Measurements from ENCODE around the gene CFAP97D2. TPM values are rescaled to one million over a fixed set of nuclear protein-coding genes. Genes with fewer than 3 reads are reported as not detected.
A peak's percentile ranks its signal among the peaks of the same experiment; 100 is the strongest.

The CFAP97D2 gene
- total RNA-seq, 1 donor from 2014 or later = not detected

DNA sequence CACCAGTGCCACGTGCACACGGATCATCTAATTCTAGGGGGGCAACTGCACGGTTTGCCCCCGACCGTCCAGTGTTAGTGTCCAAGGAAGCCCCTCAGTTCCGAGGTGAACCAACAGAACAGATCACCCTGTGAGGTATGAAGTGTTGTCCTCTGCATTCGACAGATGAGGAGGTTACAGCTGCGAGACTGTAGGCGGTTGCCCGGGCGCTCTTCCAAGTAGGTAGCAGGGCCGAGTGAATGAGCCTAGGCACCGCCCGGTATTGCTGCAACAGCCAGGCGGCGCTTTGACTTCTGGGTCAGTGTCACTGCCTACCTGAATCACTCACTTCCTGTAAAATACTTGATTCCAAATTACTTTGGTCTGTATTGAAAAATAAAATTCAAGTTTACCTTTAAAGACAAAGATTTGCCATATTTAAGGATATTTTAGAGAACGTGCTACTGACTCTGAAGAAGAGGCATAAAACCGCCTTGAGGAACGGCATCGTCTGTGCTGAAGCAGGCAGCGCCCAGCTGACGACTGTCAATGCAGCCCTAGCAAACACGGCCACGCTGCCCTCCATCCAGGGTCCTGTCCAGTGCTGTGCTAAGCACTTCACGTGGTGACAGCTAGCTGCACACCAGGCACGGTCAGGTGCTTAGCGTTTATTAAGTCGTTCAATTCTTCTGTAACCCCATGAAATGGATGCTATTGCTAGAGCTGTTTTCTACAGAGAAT lies 27.3 kb upstream of the CFAP97D2 start:
- intact Hi-C loops (cut with DNase I) = no loop called here
- H3K4me1 ChIP-seq = peaks cover 11% of the 10 kb centered on the region
- H3K27me3 ChIP-seq = no peaks in the 10 kb centered on the region
- TF ChIP-seq, protein P1, sequence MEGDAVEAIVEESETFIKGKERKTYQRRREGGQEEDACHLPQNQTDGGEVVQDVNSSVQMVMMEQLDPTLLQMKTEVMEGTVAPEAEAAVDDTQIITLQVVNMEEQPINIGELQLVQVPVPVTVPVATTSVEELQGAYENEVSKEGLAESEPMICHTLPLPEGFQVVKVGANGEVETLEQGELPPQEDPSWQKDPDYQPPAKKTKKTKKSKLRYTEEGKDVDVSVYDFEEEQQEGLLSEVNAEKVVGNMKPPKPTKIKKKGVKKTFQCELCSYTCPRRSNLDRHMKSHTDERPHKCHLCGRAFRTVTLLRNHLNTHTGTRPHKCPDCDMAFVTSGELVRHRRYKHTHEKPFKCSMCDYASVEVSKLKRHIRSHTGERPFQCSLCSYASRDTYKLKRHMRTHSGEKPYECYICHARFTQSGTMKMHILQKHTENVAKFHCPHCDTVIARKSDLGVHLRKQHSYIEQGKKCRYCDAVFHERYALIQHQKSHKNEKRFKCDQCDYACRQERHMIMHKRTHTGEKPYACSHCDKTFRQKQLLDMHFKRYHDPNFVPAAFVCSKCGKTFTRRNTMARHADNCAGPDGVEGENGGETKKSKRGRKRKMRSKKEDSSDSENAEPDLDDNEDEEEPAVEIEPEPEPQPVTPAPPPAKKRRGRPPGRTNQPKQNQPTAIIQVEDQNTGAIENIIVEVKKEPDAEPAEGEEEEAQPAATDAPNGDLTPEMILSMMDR (IDR thresholded peaks at IDR 0.05) = no peak
- peak in 1 of 2 donors; percentile 73 for TF ChIP-seq POLR2AphosphoS5 (IDR thresholded peaks at IDR 0.05; ENCODE audit: insufficient read depth in 1 of 2, low read depth in 1 of 2)
- H3K4me3 ChIP-seq = no peak overlapping the region
- no peak overlapping the region for H3K27ac ChIP-seq
- H3K9me3 ChIP-seq = no peaks in the 10 kb centered on the region
- no peak for DNase-seq (ENCODE audit: extremely low spot score in 2 of 2)
- no peaks in the 10 kb centered on the region for H3K36me3 ChIP-seq

DNA sequence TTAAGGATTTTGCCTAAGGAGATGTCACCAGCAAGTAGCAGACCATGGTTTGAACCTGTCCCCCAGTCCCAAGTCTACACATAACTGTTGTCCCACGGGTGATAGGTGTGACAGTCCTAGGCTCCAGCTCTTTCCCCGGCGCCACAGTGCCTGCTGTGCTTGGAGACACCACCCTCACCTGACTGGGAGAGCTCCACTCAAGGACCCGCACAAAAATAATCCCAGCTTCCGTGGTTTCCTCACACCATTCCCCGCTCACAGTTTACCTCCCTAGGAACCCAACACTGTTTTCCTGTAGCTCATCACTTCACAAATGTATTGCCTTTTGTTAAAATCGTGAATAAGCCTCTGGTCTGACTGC lies 26.8 kb upstream of the CFAP97D2 start:
- Histone ChIP-seq H3K27me3 (no peaks in the 10 kb centered on the region), H3K27ac (no peak overlapping the region), H3K9me3 (no peaks in the 10 kb centered on the region), H3K4me1 (peaks cover 11% of the 10 kb centered on the region), H3K4me3 (no peak overlapping the region), H3K36me3 (no peaks in the 10 kb centered on the region)
- no peak for DNase-seq (ENCODE audit: extremely low spot score in 2 of 2)
- TF ChIP-seq POLR2A (IDR thresholded peaks at IDR 0.05) = no peak
- TF ChIP-seq, protein P1 (IDR thresholded peaks at IDR 0.05) = no peak
- no peak for TF ChIP-seq POLR2AphosphoS5 (IDR thresholded peaks at IDR 0.05; ENCODE audit: insufficient read depth in 1 of 2, low read depth in 1 of 2)
- intact Hi-C loops (cut with DNase I) = no loop called here

DNA sequence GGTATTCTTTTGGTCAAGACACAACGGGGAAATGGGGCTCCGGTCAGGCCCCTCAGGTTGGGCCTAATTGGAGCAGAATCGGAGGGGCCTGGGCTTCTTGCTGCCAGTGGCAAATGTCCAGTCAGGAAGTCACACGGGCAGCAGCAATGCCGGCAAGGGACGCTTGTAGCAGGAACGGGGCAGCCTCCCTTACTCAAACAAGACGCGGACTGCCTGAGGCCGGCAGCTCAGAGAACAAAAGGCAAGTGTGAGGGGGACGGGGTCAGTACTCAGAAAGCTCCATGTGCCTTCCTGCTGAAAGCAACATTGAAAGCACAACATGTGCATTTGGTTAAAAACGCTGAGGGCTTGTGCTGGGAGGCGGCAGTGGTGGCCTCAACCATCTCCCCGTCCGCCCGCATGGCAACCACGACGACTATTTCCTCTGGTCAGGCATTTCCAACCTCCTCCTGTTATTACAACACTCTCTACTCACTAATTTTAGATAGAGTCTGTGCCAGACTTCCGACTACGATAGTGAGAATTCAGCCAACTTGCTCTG lies 26.2 kb upstream of the CFAP97D2 start:
- Histone ChIP-seq H3K27me3 (no peaks in the 10 kb centered on the region), H3K27ac (no peak overlapping the region), H3K4me1 (peaks cover 11% of the 10 kb centered on the region), H3K36me3 (no peaks in the 10 kb centered on the region), H3K4me3 (no peak overlapping the region), H3K9me3 (no peaks in the 10 kb centered on the region)
- intact Hi-C loops (cut with DNase I) = no loop called here
- TF ChIP-seq POLR2AphosphoS5 (IDR thresholded peaks at IDR 0.05; ENCODE audit: insufficient read depth in 1 of 2, low read depth in 1 of 2) (peak in 1 of 2 donors; percentile 36), POLR2A (IDR thresholded peaks at IDR 0.05) (no peak)
- TF ChIP-seq, protein P1 (IDR thresholded peaks at IDR 0.05) = no peak
- peak in 1 of 2 donors; percentile 56 for DNase-seq (ENCODE audit: extremely low spot score in 2 of 2)

DNA sequence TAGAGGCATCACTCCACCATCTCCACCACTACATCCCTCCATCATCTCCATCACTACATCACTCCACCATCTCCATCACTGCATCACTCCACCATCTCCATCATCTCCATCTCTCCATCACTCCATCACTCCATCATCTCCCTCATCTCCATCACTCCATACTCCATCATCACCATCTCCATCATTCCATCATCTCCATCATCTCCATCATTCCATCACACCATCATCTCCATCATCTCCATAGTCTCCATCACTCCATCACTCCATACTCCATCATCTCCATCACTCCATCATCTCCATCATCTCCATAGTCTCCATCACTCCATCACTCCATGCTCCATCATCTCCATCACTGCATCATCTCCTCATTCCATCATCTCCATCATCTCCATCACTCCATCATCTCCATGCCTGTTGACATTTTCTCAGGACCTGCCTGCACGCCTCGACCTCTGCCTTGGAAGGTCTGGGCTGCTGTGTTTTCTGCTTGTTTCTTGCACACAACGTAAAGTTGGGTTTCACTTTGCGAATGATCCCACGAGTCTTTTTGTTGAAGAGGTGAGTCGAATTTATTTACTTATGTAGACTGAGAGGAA lies 25.5 kb upstream of the CFAP97D2 start:
- TF ChIP-seq, protein P1 (IDR thresholded peaks at IDR 0.05) = no peak
- TF ChIP-seq POLR2AphosphoS5 (IDR thresholded peaks at IDR 0.05; ENCODE audit: insufficient read depth in 1 of 2, low read depth in 1 of 2) (no peak), POLR2A (IDR thresholded peaks at IDR 0.05) (no peak)

GRCh38 chr13:114154476-114154875 lies 24.6 kb upstream of the CFAP97D2 start:
- Histone ChIP-seq H3K4me1 (peaks cover 11% of the 10 kb centered on the region), H3K4me3 (no peak overlapping the region), H3K36me3 (no peaks in the 10 kb centered on the region), H3K27me3 (no peaks in the 10 kb centered on the region), H3K27ac (no peak overlapping the region), H3K9me3 (no peaks in the 10 kb centered on the region)
- intact Hi-C loops (cut with DNase I) = no loop called here
- TF ChIP-seq POLR2AphosphoS5 (IDR thresholded peaks at IDR 0.05; ENCODE audit: insufficient read depth in 1 of 2, low read depth in 1 of 2) (no peak), POLR2A (IDR thresholded peaks at IDR 0.05) (no peak)
- TF ChIP-seq, protein P1 (IDR thresholded peaks at IDR 0.05) = no peak
- DNase-seq (ENCODE audit: extremely low spot score in 2 of 2) = no peak

More for the DNA sequence above, 25.5 kb upstream of the CFAP97D2 start:
- Histone ChIP-seq H3K27me3 (no peaks in the 10 kb centered on the region), H3K27ac (no peak overlapping the region), H3K9me3 (no peaks in the 10 kb centered on the region), H3K4me3 (no peak overlapping the region), H3K4me1 (peaks cover 11% of the 10 kb centered on the region), H3K36me3 (no peaks in the 10 kb centered on the region)
- no peak for DNase-seq (ENCODE audit: extremely low spot score in 2 of 2)
- intact Hi-C loops (cut with DNase I) = no loop called here

All from vagina (tissue), 2 donors.